GM20000 (cell line): ENCODE data around the gene PRKCB.

Experiments
- DNase-seq: peaks from one replicate; pipeline ENCODE4 v3.0.0; 2012; ENCODE audit warnings: low spot score
- CTCF ChIP-seq: IDR thresholded peaks from 2 replicates; pipeline ENCODE4 v1.5.1; 2012; ENCODE audit warnings: mild to moderate bottlenecking, control low read depth; ENCODE audit errors: extremely low read depth, missing control alignments

PRKCB gene

GRCh38 chr16:24124291-24124690, 288.5 kb downstream of the PRKCB start:
- DNase-seq, result no peak
- no peak for TF ChIP-seq CTCF

- DNase-seq, result no peak
- no peak for TF ChIP-seq CTCF
These were observed 289.4 kb downstream of the PRKCB start for GRCh38 chr16:24125214-24125613.

- no peak for DNase-seq
- TF ChIP-seq CTCF, result no peak
These were observed 293.7 kb downstream of the PRKCB start for GRCh38 chr16:24129412-24129918.

GRCh38 chr16:24130494-24131085, 294.8 kb downstream of the PRKCB start:
- no peak for TF ChIP-seq CTCF
- DNase-seq, result no peak

GRCh38 chr16:24131294-24131693, 295.5 kb downstream of the PRKCB start:
- TF ChIP-seq CTCF, result no peak
- DNase-seq, result no peak

- TF ChIP-seq CTCF, result no peak
- DNase-seq, result no peak
These were observed 296.4 kb downstream of the PRKCB start for GRCh38 chr16:24132048-24132796.

GRCh38 chr16:24132797-24133155, 297.0 kb downstream of the PRKCB start:
- DNase-seq, result no peak
- no peak for TF ChIP-seq CTCF
